HCT116 (cell line): Measurements from ENCODE around the gene JAGN1. TPM values are rescaled to one million over a fixed set of nuclear protein-coding genes. Genes with fewer than 3 reads are reported as not detected.

Source experiments
- ATAC-seq: fragments of 200-7000 bp; cut with Tn5 transposase; 2 replicates; pipeline ENCODE4 v1.9.1; 2020; ENCODE audit warnings: mild to moderate bottlenecking, moderate library complexity
- BruUV-seq: library from RNA; stranded (reverse); fragments of 400-500 nt; replicated peaks from 2 replicates; lab custom pipeline; 2021; lab: Mats Ljungman, UMichigan
- CTCF ChIA-PET: fragments of 300-600 bp; sonication (Branson Sonifier 250); formaldehyde crosslinking; loops from one replicate; lab custom pipeline; 2021; ENCODE audit warnings: antibody characterized with exemption; lab: Charles Lee
- POLR2A ChIA-PET: fragments of 300-600, 350-600 bp; sonication (Branson Sonifier 250); formaldehyde crosslinking; loops from one replicate; lab custom pipeline; 2021; ENCODE audit warnings: antibody characterized with exemption; lab: Charles Lee
- RAD21 ChIA-PET, 2 experiments: fragments of 300-600 bp; sonication (Branson Sonifier 250); formaldehyde crosslinking; loops; one replicate each; lab custom pipeline; 2023; ENCODE audit warnings: low total read pairs in 2 of 2; ENCODE audit not compliant: uncharacterized antibody in 2 of 2, unreplicated experiment in 2 of 2, low non-redundant PET in 1 of 2; lab: Charles Lee
- DNase-seq: peaks from one replicate; pipeline ENCODE4 v3.0.0-alpha.2; 2010; ENCODE audit warnings: low read depth, low spot score
- H2AFZ ChIP-seq: fragments of 200-600 bp; shearing (Covaris generic), sonication (generic); 2 replicates; pipeline ENCODE4 v1.6.1; 2017; ENCODE audit warnings: low read depth, mixed run types, mixed read lengths, antibody characterized with exemption, low read length; ENCODE audit not compliant: poor library complexity, severe bottlenecking
- H3K27ac ChIP-seq: 2 replicates; pipeline ENCODE4 v1.5.1; 2012; ENCODE audit warnings: low read depth, low read length
- H3K27me3 ChIP-seq: fragments of 200-600 bp; sonication (generic); 2 replicates; pipeline ENCODE4 v1.6.1; 2016; ENCODE audit warnings: mixed run types, low read length, mixed read lengths; ENCODE audit not compliant: insufficient read depth
- H3K36me3 ChIP-seq, 2 experiments: fragments of 200-500 bp in 1 of 2; fragments of 200-600 bp in 1 of 2; sonication (Bioruptor generic) in 1 of 2; sonication (generic) in 1 of 2; 2 replicates each; pipeline versions ENCODE4 v1.5.1 to v1.6.1; 2014 to 2016; ENCODE audit warnings: low read length in 2 of 2, inconsistent platforms in 1 of 2, mixed read lengths in 1 of 2, mixed run types in 1 of 2; ENCODE audit not compliant: insufficient read depth in 2 of 2, control insufficient read depth in 1 of 2
- H3K4me1 ChIP-seq, 2 experiments: fragments of 200-600 bp in 1 of 2; sonication (generic) in 1 of 2; 2 replicates each; pipeline versions ENCODE4 v1.5.1 to v1.6.1; 2012 to 2017; ENCODE audit warnings: low read length in 2 of 2, inconsistent platforms in 1 of 2, mild to moderate bottlenecking in 1 of 2, mixed read lengths in 1 of 2, mixed run types in 1 of 2, moderate library complexity in 1 of 2; ENCODE audit not compliant: insufficient read depth in 2 of 2, control insufficient read depth in 1 of 2
- H3K4me2 ChIP-seq: fragments of 200-600 bp; sonication (generic); 2 replicates; pipeline ENCODE4 v1.6.1; 2017; ENCODE audit warnings: mixed run types, low read length, mixed read lengths
- H3K4me3 ChIP-seq, 2 experiments: fragments of 200-600 bp in 1 of 2; sonication (generic) in 1 of 2; replicated peaks in 1 of 2; 2 replicates each; pipeline ENCODE4 v1.5.1; 2011 to 2016; ENCODE audit warnings: low read length in 2 of 2, control low read depth in 1 of 2, low read depth in 1 of 2, mild to moderate bottlenecking in 1 of 2, mixed read lengths in 1 of 2, mixed run types in 1 of 2
- H3K79me2 ChIP-seq: fragments of 200-600 bp; sonication (generic); 2 replicates; pipeline ENCODE4 v1.6.1; 2017; ENCODE audit warnings: mild to moderate bottlenecking, mixed run types, low read length, moderate library complexity, mixed read lengths; ENCODE audit not compliant: insufficient read depth
- H3K9ac ChIP-seq: fragments of 200-600 bp; sonication (generic); 2 replicates; pipeline ENCODE4 v1.6.1; 2016; ENCODE audit warnings: low read length, mixed read lengths
- H3K9me2 ChIP-seq: fragments of 200-600 bp; sonication (generic), shearing (Covaris generic); 2 replicates; pipeline ENCODE4 v1.6.1; 2017; ENCODE audit warnings: mixed run types, mild to moderate bottlenecking, moderate library complexity; ENCODE audit not compliant: insufficient read depth
- H3K9me3 ChIP-seq, 2 experiments: fragments of 200-500 bp in 1 of 2; fragments of 200-600 bp in 1 of 2; sonication (Bioruptor generic) in 1 of 2; sonication (generic) in 1 of 2; 2 replicates each; pipeline ENCODE4 v1.6.1; 2014 to 2017; ENCODE audit warnings: low read length in 2 of 2, mixed read lengths in 2 of 2, inconsistent platforms in 1 of 2, low read depth in 1 of 2, mild to moderate bottlenecking in 1 of 2, mixed run types in 1 of 2, moderate library complexity in 1 of 2; ENCODE audit not compliant: control insufficient read depth in 1 of 2, insufficient read depth in 1 of 2
- H4K20me1 ChIP-seq: fragments of 200-600 bp; sonication (generic), shearing (Covaris generic); 2 replicates; pipeline ENCODE4 v1.6.1; 2017; ENCODE audit warnings: mixed run types, mild to moderate bottlenecking, moderate library complexity; ENCODE audit not compliant: insufficient read depth
- ATF3 ChIP-seq: IDR thresholded peaks from 2 replicates; pipeline ENCODE4 v1.6.1; 2012
- CEBPB ChIP-seq: IDR thresholded peaks from 2 replicates; pipeline ENCODE4 v1.6.1; 2012; ENCODE audit warnings: low read depth
- EGR1 ChIP-seq: IDR thresholded peaks from 2 replicates; pipeline ENCODE4 v1.6.1; 2012; ENCODE audit warnings: low read depth
- ELF1 ChIP-seq: IDR thresholded peaks from 2 replicates; pipeline ENCODE4 v1.6.1; 2012; ENCODE audit warnings: low read depth, borderline replicate concordance
- EZH2 ChIP-seq: fragments of 200-600 bp; sonication (generic); IDR thresholded peaks from 2 replicates; pipeline ENCODE4 v1.6.1; 2017; ENCODE audit warnings: antibody characterized with exemption, mixed run types
- FOSL1 ChIP-seq: IDR thresholded peaks from 2 replicates; pipeline ENCODE4 v1.6.1; 2012; ENCODE audit warnings: low read depth
- JUND ChIP-seq: IDR thresholded peaks from 2 replicates; pipeline ENCODE4 v1.6.1; 2012
- POLR2A ChIP-seq: IDR thresholded peaks from 2 replicates; pipeline ENCODE4 v1.7.0; 2011; ENCODE audit warnings: borderline replicate concordance; ENCODE audit not compliant: insufficient read depth, insufficient read length; ENCODE audit errors: extremely low read depth
- RAD21 ChIP-seq: IDR thresholded peaks from 2 replicates; pipeline ENCODE4 v1.6.1; 2012; ENCODE audit warnings: low read depth, mild to moderate bottlenecking
- SIN3A ChIP-seq: IDR thresholded peaks from 2 replicates; pipeline ENCODE4 v1.6.1; 2012; ENCODE audit warnings: low read depth
- SP1 ChIP-seq: IDR thresholded peaks from 2 replicates; pipeline ENCODE4 v1.6.1; 2012; ENCODE audit warnings: low read depth
- SRF ChIP-seq: IDR thresholded peaks from 2 replicates; pipeline ENCODE4 v1.6.1; 2012; ENCODE audit warnings: low read depth
- TCF7L2 ChIP-seq: IDR thresholded peaks from 2 replicates; pipeline ENCODE4 v1.7.0; 2011; ENCODE audit warnings: borderline replicate concordance, inconsistent platforms; ENCODE audit not compliant: insufficient read depth, insufficient read length; ENCODE audit errors: extremely low read depth
- YY1 ChIP-seq: IDR thresholded peaks from 2 replicates; pipeline ENCODE4 v1.6.1; 2011; ENCODE audit warnings: low read length, low read depth, moderate library complexity, mild to moderate bottlenecking; ENCODE audit not compliant: insufficient replicate concordance; ENCODE audit errors: extremely low read depth
- ZNF274 ChIP-seq: fragments of 200-500 bp; sonication (Bioruptor generic); IDR thresholded peaks from 2 replicates; pipeline ENCODE4 v1.6.1; 2014; ENCODE audit warnings: mild to moderate bottlenecking, low read depth, low read length, inconsistent platforms
- intact Hi-C: fragments of 100-400 bp; cut with micrococcal nuclease; formaldehyde crosslinking; loops from 2 replicates; pipeline ENCODE4 v1.10.0; 2022
- total RNA-seq: library from RNA; stranded (reverse); gene quantifications from one replicate; pipeline ENCODE4 v1.2.1, GENCODE V29; 2021; ENCODE audit not compliant: unreplicated experiment
- TF ChIP-seq, protein P1 (sequence below): IDR thresholded peaks from 2 replicates; pipeline ENCODE4 v1.6.1; 2012
- TF ChIP-seq, protein P2 (sequence below): IDR thresholded peaks from 2 replicates; pipeline ENCODE4 v1.6.1; 2012; ENCODE audit warnings: low read depth
- TF ChIP-seq, protein P3 (sequence below), 3 experiments: fragments of 200-600 bp in 1 of 3; sonication (generic) in 1 of 3; IDR thresholded peaks in 2 of 3; conservative IDR thresholded peaks in 1 of 3; 2 replicates each; pipeline ENCODE4 v1.5.1; 2012 to 2017; ENCODE audit warnings: low read depth in 2 of 3, low read length in 2 of 3, antibody characterized with exemption in 1 of 3, borderline replicate concordance in 1 of 3, control low read depth in 1 of 3, mild to moderate bottlenecking in 1 of 3, mixed read lengths in 1 of 3, mixed run types in 1 of 3, moderate library complexity in 1 of 3; ENCODE audit not compliant: insufficient read depth in 1 of 3

The JAGN1 gene
- total RNA-seq, 1 experiment from 2014 or later, result 33.4 TPM

DNA sequence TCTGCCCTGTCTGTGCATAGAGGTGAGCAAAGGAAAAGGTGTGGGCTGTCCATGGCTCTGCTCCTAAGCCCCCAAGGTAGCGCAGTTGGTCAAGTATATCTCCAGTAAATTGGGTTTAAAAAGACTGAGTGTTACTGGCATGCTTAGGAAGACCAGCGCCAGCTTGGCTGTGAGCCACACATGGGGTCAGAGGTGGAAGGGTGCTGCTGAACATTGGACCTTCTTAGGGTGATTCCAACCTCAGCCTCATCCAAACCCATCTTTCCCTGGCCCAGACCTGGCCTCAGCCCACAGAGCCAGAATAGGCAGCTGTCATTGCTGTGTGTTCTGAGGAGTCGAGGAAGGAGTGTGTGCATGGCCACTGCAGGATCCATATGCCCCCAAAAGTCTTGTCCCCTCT is 17.9 kb downstream of the JAGN1 start:
- TF ChIP-seq ELF1, result no peak
- no peak for TF ChIP-seq YY1
- no peak for TF ChIP-seq SIN3A
- TF ChIP-seq POLR2A, result no peak
- no peak for TF ChIP-seq RAD21
- TF ChIP-seq, protein P1, sequence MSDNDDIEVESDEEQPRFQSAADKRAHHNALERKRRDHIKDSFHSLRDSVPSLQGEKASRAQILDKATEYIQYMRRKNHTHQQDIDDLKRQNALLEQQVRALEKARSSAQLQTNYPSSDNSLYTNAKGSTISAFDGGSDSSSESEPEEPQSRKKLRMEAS, result no peak
- no peak for TF ChIP-seq CEBPB
- no peak for TF ChIP-seq EZH2
- TF ChIP-seq EGR1, result no peak
- no peak for TF ChIP-seq SRF
- no peak for TF ChIP-seq ZNF274
- no peak for TF ChIP-seq SP1
- no peak for TF ChIP-seq JUND
- no peak for TF ChIP-seq FOSL1
- TF ChIP-seq, protein P2, sequence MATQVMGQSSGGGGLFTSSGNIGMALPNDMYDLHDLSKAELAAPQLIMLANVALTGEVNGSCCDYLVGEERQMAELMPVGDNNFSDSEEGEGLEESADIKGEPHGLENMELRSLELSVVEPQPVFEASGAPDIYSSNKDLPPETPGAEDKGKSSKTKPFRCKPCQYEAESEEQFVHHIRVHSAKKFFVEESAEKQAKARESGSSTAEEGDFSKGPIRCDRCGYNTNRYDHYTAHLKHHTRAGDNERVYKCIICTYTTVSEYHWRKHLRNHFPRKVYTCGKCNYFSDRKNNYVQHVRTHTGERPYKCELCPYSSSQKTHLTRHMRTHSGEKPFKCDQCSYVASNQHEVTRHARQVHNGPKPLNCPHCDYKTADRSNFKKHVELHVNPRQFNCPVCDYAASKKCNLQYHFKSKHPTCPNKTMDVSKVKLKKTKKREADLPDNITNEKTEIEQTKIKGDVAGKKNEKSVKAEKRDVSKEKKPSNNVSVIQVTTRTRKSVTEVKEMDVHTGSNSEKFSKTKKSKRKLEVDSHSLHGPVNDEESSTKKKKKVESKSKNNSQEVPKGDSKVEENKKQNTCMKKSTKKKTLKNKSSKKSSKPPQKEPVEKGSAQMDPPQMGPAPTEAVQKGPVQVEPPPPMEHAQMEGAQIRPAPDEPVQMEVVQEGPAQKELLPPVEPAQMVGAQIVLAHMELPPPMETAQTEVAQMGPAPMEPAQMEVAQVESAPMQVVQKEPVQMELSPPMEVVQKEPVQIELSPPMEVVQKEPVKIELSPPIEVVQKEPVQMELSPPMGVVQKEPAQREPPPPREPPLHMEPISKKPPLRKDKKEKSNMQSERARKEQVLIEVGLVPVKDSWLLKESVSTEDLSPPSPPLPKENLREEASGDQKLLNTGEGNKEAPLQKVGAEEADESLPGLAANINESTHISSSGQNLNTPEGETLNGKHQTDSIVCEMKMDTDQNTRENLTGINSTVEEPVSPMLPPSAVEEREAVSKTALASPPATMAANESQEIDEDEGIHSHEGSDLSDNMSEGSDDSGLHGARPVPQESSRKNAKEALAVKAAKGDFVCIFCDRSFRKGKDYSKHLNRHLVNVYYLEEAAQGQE, result no peak
- no peak for TF ChIP-seq ATF3
- no peak for TF ChIP-seq TCF7L2
- TF ChIP-seq, protein P3, sequence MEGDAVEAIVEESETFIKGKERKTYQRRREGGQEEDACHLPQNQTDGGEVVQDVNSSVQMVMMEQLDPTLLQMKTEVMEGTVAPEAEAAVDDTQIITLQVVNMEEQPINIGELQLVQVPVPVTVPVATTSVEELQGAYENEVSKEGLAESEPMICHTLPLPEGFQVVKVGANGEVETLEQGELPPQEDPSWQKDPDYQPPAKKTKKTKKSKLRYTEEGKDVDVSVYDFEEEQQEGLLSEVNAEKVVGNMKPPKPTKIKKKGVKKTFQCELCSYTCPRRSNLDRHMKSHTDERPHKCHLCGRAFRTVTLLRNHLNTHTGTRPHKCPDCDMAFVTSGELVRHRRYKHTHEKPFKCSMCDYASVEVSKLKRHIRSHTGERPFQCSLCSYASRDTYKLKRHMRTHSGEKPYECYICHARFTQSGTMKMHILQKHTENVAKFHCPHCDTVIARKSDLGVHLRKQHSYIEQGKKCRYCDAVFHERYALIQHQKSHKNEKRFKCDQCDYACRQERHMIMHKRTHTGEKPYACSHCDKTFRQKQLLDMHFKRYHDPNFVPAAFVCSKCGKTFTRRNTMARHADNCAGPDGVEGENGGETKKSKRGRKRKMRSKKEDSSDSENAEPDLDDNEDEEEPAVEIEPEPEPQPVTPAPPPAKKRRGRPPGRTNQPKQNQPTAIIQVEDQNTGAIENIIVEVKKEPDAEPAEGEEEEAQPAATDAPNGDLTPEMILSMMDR (IDR thresholded peaks at IDR 0.05 in 2 of 3, conservative IDR thresholded peaks at IDR 0.05 in 1 of 3; ENCODE audit: borderline replicate concordance in 1 of 3, insufficient read depth in 1 of 3, low read depth in 2 of 3, low read length in 2 of 3), result no peak
- Histone ChIP-seq H4K20me1 (no peaks in the 10 kb centered on the region), H3K27ac (no peak overlapping the region), H3K4me3 (no peak overlapping the region), H3K9ac (no peak overlapping the region), H3K79me2 (no peaks in the 10 kb centered on the region), H3K27me3 (no peaks in the 10 kb centered on the region), H3K9me3 (no peaks in the 10 kb centered on the region), H3K4me2 (no peak overlapping the region), H3K36me3 (peaks cover 0 to 3% of the 10 kb centered on the region in 2 experiments; a peak in 2 of 4 replicates), H3K4me1 (peaks cover 7 to 9% of the 10 kb centered on the region in 2 experiments; a peak in 3 of 4 replicates), H2AFZ (no peak overlapping the region), H3K9me2 (no peaks in the 10 kb centered on the region)
- ChIA-PET CTCF (interaction anchor here (1.8 kb wide), 1 partner anchor 24 kb away, joined by 3 read pairs; no protein-coding TSS in a partner anchor), POLR2A (no interaction called here), RAD21 (no interaction called here)
- DNase-seq (no peak), ATAC-seq (no peak)
- intact Hi-C loops, result no loop called here
- no TSS peak for BruUV-seq
